ENCODE measurements around the gene TRMT6. TPM values are rescaled to one million over a fixed set of nuclear protein-coding genes. Genes with fewer than 3 reads are reported as not detected.

TRMT6 gene
- total and polyA plus RNA-seq, 9 of the 15 experiments (the other 6 are each of a cell fraction or from before 2014, with no cell fraction given): 10.6 to 21.3 (median 15.6) TPM

DNA sequence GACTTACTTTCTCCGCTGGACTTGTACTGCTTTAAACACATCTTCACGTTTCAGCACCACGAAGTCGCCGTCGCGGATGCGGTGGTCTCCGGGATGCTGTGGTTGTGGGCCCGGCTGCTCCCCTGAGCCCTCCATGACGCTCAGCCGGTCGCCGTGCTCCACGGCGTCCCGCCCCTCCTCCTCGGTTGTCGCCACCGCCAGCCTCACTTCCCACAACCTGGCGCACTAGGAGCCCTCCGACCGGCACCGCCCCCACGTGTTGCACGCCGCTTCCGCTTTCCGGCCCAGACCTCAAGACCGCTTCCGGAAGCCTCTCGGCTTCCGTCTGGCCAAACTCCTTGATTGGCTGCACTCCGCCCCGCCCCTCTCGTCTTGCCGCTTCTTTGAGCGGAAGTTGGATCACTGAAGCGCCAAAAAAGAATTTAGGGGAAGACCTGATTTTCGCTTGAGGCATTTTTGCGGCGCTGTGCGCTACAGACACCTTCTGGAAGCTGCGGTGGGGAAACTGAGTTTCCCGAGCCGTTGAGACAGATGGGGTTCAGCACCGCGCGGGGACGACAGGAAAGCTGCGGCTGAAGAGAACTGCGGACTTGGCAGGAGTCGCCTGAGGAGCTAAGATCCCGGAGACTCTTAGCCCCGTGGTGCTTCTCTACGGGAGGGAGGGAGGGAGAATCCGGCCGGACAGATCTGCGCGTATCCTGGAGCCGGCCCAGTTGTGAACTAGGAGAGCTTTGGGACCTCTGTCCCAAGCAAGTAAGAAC is at the start of gene TRMT6, which contains the start of gene MCM8 (continued):
- TF ChIP-seq ELF4 (CRISPR knock-in tag; IDR thresholded peaks at IDR 0.05) (0 out of 2 replicates have a peak, but pooled peaks have one; percentile 40), ZNF24 (IDR thresholded peaks at IDR 0.05) (no peak), MAZ (CRISPR knock-in tag; conservative IDR thresholded peaks at IDR 0.05 in 1 of 2, IDR thresholded peaks at IDR 0.05 in 1 of 2) (peak; percentile 43 to 56; a peak in 2 of 4 replicates), PURB (CRISPR knock-in tag; IDR thresholded peaks at IDR 0.05; ENCODE audit: low read depth) (no peak), ZNF121 (CRISPR knock-in tag; conservative IDR thresholded peaks at IDR 0.05) (no peak), ZBTB7A (IDR thresholded peaks at IDR 0.05; ENCODE audit: borderline replicate concordance, control insufficient read depth, low read depth, low read length) (no peak), EGR1 (conservative IDR thresholded peaks at IDR 0.05) (peak; percentile 60; the same call in 1 of the 2 replicates), ZNF696 (CRISPR knock-in tag; conservative IDR thresholded peaks at IDR 0.05) (no peak), CBFA2T3 (IDR thresholded peaks at IDR 0.05) (0 out of 2 replicates have a peak, but pooled peaks have one; percentile 3), ZNF232 (CRISPR knock-in tag; IDR thresholded peaks at IDR 0.05) (no peak), KLF16 (IDR thresholded peaks at IDR 0.05) (0 out of 2 replicates have a peak, but pooled peaks have one; percentile 9), ZNF511 (CRISPR knock-in tag; IDR thresholded peaks at IDR 0.05) (0 out of 2 replicates have a peak, but pooled peaks have one; percentile 47), ZC3H4 (CRISPR knock-in tag; IDR thresholded peaks at IDR 0.05; ENCODE audit: borderline replicate concordance) (no peak), CTCF (IDR thresholded peaks at IDR 0.05 in 2 of 3, conservative IDR thresholded peaks at IDR 0.05 in 1 of 3; ENCODE audit: insufficient read depth in 2 of 3, low read depth in 1 of 3, low read length in 3 of 3) (no peak), GMEB1 (CRISPR knock-in tag; IDR thresholded peaks at IDR 0.05) (peak; percentile 36; the same call in 1 of the 2 replicates), ARID1B (IDR thresholded peaks at IDR 0.05) (no peak), SAP30 (IDR thresholded peaks at IDR 0.05; ENCODE audit: borderline replicate concordance, insufficient read depth, low read depth, low read length, poor library complexity, severe bottlenecking) (peak; percentile 98), ZNF589 (CRISPR knock-in tag; IDR thresholded peaks at IDR 0.05; ENCODE audit: low read depth) (no peak), ZNF436 (CRISPR knock-in tag; IDR thresholded peaks at IDR 0.05) (no peak), POLR3A (IDR thresholded peaks at IDR 0.05; ENCODE audit: borderline replicate concordance, extremely low read depth, insufficient read depth, insufficient read length) (no peak), GATAD2B (IDR thresholded peaks at IDR 0.05; ENCODE audit: borderline replicate concordance) (no peak; the same call in 1 of the 2 replicates)
- TF ChIP-seq, protein P1, sequence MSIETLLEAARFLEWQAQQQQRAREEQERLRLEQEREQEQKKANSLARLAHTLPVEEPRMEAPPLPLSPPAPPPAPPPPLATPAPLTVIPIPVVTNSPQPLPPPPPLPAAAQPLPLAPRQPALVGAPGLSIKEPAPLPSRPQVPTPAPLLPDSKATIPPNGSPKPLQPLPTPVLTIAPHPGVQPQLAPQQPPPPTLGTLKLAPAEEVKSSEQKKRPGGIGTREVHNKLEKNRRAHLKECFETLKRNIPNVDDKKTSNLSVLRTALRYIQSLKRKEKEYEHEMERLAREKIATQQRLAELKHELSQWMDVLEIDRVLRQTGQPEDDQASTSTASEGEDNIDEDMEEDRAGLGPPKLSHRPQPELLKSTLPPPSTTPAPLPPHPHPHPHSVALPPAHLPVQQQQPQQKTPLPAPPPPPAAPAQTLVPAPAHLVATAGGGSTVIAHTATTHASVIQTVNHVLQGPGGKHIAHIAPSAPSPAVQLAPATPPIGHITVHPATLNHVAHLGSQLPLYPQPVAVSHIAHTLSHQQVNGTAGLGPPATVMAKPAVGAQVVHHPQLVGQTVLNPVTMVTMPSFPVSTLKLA (conservative IDR thresholded peaks at IDR 0.05): peak; percentile 99
